ENCODE data around the gene ULBP2. TPM values are rescaled to one million over a fixed set of nuclear protein-coding genes. Genes with fewer than 3 reads are reported as not detected.
"Not testable (repeated sequence)": the region's sequence is repeated elsewhere in the genome, so short reads cannot be mapped to it uniquely, and the experiment has no call there.

Gene ULBP2
- total RNA-seq, 2 experiments from 2014 or later = 0.32 to 0.43 TPM

DNA sequence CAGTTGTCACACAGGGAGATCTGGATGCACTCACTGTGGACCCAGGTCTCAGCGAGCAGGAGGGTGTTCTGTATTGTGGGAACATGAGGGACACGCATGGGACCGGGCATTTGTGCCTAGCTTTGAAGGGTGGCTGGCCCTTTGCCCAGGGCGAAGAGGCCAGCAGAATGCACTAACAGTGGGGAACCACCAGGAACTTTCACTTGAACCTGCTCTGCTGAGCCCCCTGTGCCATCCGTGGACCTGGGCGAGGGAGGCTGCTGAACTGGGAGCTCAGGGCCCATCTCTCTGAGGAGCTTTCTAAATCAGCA lies 1.2 kb upstream of the ULBP2 start:
- no peak overlapping the region for H3K4me3 Mint-ChIP-seq
- peaks cover 25% of the 10 kb centered on the region for H3K4me1 Mint-ChIP-seq
- H3K27ac Mint-ChIP-seq = no peak overlapping the region
- intact Hi-C loops (cut with DNase I, micrococcal nuclease) = loop anchor here in 1 of 2 experiments (2.0 kb wide), 1 partner anchor 66 kb away; no protein-coding TSS in a partner anchor
- CTCF ChIA-PET = interaction anchor here (0.7 to 0.8 kb wide), 2 partner anchors 127 to 269 kb away, joined by 3 read pairs; no protein-coding TSS in a partner anchor
- DNase-seq (no peak), ATAC-seq (no peak)
- POLR2A ChIA-PET = no interaction called here
- no peaks in the 10 kb centered on the region for H3K36me3 Mint-ChIP-seq (ENCODE audit: low read depth)
- H3K9me3 Mint-ChIP-seq (ENCODE audit: low read depth) = no peaks in the 10 kb centered on the region
- peaks cover 59% of the 10 kb centered on the region for H3K27me3 Mint-ChIP-seq

DNA sequence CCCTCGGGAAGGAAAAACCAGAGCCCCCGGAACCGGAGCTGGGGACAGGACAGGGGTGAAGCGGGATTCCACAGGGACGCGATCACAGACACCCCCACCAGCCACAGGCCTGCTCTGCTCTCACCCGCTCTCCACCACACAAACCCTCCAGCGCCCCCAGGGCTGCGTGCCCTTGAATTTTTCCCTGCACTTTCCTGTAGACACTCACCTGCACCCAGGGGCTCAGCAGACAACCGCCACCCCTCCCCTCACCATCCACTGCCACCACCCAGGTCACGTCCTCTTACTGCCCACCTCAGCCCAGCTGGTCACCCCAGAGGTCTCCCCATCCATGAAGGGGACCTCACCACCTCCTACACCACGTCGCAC lies 631 bp downstream of the ULBP2 start:
- ChIA-PET POLR2A (no interaction called here), CTCF (no interaction called here)
- no peaks in the 10 kb centered on the region for H3K9me3 Mint-ChIP-seq (ENCODE audit: low read depth)
- intact Hi-C loops (cut with DNase I, micrococcal nuclease) = loop anchor here in 1 of 2 experiments (1.0 kb wide), 1 partner anchor 21 kb away; the partner anchor contains the start of gene ULBP1
- H3K27ac Mint-ChIP-seq = no peak overlapping the region
- DNase-seq (no peak), ATAC-seq (no peak)
- H3K36me3 Mint-ChIP-seq (ENCODE audit: low read depth) = no peaks in the 10 kb centered on the region
- H3K27me3 Mint-ChIP-seq = peaks cover 46% of the 10 kb centered on the region
- H3K4me3 Mint-ChIP-seq = peak overlapping the region; percentile 77
- H3K4me1 Mint-ChIP-seq = peaks cover 25% of the 10 kb centered on the region

DNA sequence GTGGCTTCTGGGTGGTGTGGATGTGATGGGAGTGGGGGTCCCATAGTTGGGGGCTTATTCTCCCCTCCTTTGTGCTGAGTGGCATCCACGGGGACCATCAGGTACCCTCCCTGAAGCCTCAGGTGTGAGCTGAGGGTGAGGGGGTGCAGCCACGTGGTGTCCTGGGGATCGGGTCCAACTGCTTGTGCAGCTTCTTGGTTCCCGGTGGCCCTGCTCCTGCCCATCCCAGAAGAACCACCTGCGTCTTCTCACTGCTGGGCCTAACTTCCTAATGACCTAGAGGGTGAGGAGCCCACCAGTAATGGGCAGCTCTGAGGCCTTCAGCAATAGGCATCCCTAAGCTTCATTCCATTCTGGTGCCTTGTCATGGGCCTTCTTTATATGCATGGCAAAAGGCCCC lies 1.5 kb downstream of the ULBP2 start:
- H3K27me3 Mint-ChIP-seq = peaks cover 40% of the 10 kb centered on the region
- POLR2A ChIA-PET; DNase-seq; ATAC-seq; H3K9me3 Mint-ChIP-seq (ENCODE audit: low read depth); H3K27ac Mint-ChIP-seq; CTCF ChIA-PET; H3K4me3 Mint-ChIP-seq; intact Hi-C loops (cut with DNase I, micrococcal nuclease); H3K36me3 Mint-ChIP-seq (ENCODE audit: low read depth): not testable (repeated sequence)
- peaks cover 23% of the 10 kb centered on the region for H3K4me1 Mint-ChIP-seq

DNA sequence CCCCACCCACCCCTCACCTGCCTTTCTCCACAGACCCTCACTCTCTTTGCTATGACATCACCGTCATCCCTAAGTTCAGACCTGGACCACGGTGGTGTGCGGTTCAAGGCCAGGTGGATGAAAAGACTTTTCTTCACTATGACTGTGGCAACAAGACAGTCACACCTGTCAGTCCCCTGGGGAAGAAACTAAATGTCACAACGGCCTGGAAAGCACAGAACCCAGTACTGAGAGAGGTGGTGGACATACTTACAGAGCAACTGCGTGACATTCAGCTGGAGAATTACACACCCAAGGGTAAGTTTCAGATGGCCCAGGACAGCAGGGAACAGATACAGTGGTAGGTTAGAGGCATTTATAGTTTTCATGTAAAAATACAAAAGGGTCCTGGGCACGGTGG lies 3.5 kb downstream of the ULBP2 start:
- POLR2A ChIA-PET = not testable (repeated sequence)

DNA sequence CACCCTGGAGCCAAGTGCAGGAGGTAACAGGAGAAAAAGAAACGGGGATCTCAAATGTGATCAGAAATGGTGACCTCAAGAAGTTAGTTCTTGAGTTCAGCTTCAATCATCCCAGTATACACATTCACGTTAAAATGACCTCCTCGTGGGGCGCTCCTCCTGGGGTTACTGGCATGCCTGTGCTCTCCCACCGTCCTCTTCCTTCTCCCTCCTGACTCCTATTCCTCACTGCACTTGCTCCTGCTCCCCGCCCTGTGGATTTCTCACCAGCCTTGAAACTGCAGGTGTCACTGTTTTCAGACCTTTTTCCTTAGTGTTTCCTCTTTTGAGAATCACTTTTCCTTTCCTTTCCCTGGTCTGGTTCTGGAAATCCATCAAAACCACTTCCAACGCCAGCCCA lies 4.8 kb downstream of the ULBP2 start:
- CTCF ChIA-PET = interaction anchor here (0.5 kb wide), 1 partner anchor 122 kb away, joined by 4 read pairs; the partner anchor contains the start of gene ULBP3
- POLR2A ChIA-PET; H3K36me3 Mint-ChIP-seq (ENCODE audit: low read depth); H3K9me3 Mint-ChIP-seq (ENCODE audit: low read depth); H3K4me3 Mint-ChIP-seq; H3K4me1 Mint-ChIP-seq; H3K27ac Mint-ChIP-seq; ATAC-seq; intact Hi-C loops (cut with DNase I, micrococcal nuclease); DNase-seq: not testable (repeated sequence)
- H3K27me3 Mint-ChIP-seq = peaks cover 38% of the 10 kb centered on the region

More for the DNA sequence above, 3.5 kb downstream of the ULBP2 start:
- DNase-seq; H3K27ac Mint-ChIP-seq; H3K4me1 Mint-ChIP-seq; H3K9me3 Mint-ChIP-seq (ENCODE audit: low read depth); CTCF ChIA-PET; ATAC-seq; intact Hi-C loops (cut with DNase I, micrococcal nuclease); H3K4me3 Mint-ChIP-seq; H3K36me3 Mint-ChIP-seq (ENCODE audit: low read depth): not testable (repeated sequence)
- H3K27me3 Mint-ChIP-seq = peaks cover 38% of the 10 kb centered on the region

DNA sequence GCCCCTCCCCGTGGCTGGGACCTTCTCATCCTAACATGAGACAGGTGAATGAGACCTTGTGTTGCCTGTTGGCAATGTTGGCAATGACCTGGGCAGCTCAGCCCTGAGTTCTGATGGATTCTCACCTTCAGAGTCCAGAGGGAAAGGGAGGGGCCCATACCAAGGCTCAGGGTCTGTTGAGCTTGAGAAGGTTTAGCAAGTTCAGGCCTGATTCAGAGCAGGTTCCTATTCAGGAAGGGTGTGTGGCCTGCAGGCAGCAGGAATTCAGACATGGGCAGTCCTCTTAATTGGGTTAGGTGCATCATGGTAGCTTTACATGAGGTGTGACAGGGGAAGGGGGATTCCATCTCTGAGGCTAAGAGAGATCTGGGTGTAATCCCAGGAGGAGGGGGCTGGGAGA lies 5.7 kb downstream of the ULBP2 start:
- DNase-seq, POLR2A ChIA-PET, CTCF ChIA-PET: not testable (repeated sequence)

DNA sequence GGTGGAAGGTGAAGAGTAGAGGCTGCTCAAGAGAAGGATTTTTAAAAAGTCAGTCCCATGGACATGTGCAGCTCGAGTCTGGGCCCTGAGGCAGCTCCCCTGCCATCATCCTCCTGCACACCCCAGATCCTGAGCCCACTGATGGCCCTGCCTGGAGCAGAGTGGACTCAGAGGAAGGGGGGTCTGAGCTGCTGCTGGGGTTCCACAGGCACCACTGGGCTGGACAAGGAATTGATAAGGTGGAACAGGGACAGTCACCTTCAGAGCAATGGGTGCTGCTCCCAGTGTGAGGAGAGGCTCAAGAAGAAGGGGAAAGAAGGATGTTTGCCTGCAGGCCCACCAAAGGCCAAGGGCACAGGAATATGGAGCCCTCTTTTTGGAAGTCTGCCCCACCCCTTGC lies 6.2 kb downstream of the ULBP2 start:
- Mint-ChIP-seq H3K9me3 (ENCODE audit: low read depth) (no peaks in the 10 kb centered on the region), H3K36me3 (ENCODE audit: low read depth) (no peaks in the 10 kb centered on the region), H3K4me1 (no peaks in the 10 kb centered on the region), H3K27me3 (peaks cover 43% of the 10 kb centered on the region), H3K4me3 (no peak overlapping the region), H3K27ac (no peak overlapping the region)
- intact Hi-C loops (cut with DNase I, micrococcal nuclease) = no loop called here
- ChIA-PET CTCF (no interaction called here), POLR2A (no interaction called here)
- DNase-seq (no peak), ATAC-seq (no peak)

More for the DNA sequence above, 5.7 kb downstream of the ULBP2 start:
- H3K36me3 Mint-ChIP-seq (ENCODE audit: low read depth); H3K9me3 Mint-ChIP-seq (ENCODE audit: low read depth); ATAC-seq; H3K4me3 Mint-ChIP-seq; intact Hi-C loops (cut with DNase I, micrococcal nuclease); H3K27ac Mint-ChIP-seq; H3K4me1 Mint-ChIP-seq: not testable (repeated sequence)
- peaks cover 44% of the 10 kb centered on the region for H3K27me3 Mint-ChIP-seq

DNA sequence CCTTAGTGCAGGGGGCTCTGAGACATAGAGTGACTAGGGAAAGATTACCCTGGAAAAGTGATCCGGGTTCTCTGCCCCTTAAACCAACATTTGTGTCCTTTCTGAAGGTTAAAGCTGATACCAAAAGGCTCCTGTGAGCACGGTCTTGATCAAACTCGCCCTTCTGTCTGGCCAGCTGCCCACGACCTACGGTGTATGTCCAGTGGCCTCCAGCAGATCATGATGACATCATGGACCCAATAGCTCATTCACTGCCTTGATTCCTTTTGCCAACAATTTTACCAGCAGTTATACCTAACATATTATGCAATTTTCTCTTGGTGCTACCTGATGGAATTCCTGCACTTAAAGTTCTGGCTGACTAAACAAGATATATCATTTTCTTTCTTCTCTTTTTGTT lies 6.8 kb downstream of the ULBP2 start:
- H3K27ac Mint-ChIP-seq = no peak overlapping the region
- no peak for DNase-seq
- H3K4me1 Mint-ChIP-seq = no peaks in the 10 kb centered on the region
- H3K4me3 Mint-ChIP-seq = no peak overlapping the region
- ChIA-PET POLR2A (no interaction called here), CTCF (interaction anchor here (0.6 to 1.8 kb wide), 2 partner anchors 40 to 68 kb away, joined by 3 to 7 read pairs; no protein-coding TSS in a partner anchor)
- no peak for ATAC-seq
- no peaks in the 10 kb centered on the region for H3K9me3 Mint-ChIP-seq (ENCODE audit: low read depth)
- no peaks in the 10 kb centered on the region for H3K36me3 Mint-ChIP-seq (ENCODE audit: low read depth)
- intact Hi-C loops (cut with DNase I, micrococcal nuclease) = no loop called here
- peaks cover 45% of the 10 kb centered on the region for H3K27me3 Mint-ChIP-seq

DNA sequence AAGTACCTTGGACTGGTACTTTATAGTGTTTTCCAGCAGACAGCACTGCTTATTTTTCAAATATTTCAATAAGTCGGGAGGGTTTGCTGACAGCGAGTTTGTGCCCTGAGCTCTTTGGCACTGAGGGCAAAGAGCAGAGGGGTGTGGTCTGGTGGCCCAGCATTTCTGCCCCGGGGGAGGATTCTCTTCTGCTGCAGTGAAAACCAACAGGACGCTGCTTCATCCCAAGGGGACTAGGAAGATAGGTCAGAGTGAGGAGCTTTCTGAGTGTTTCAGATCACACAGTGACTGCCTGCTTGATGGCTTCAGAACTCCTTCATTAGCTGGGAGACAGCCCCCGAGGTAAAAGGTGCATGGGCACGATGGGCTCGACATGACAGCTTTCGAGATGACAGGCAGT lies 8.6 kb downstream of the ULBP2 start:
- H3K4me3 Mint-ChIP-seq = no peak overlapping the region
- ATAC-seq = no peak
- H3K9me3 Mint-ChIP-seq (ENCODE audit: low read depth) = no peaks in the 10 kb centered on the region
- peaks cover 50% of the 10 kb centered on the region for H3K27me3 Mint-ChIP-seq
- peaks cover 5% of the 10 kb centered on the region for H3K4me1 Mint-ChIP-seq
- no peak for DNase-seq
- ChIA-PET POLR2A (no interaction called here), CTCF (interaction anchor here (1.2 kb wide), 1 partner anchor 110 kb away, joined by 3 read pairs; no protein-coding TSS in a partner anchor)
- intact Hi-C loops (cut with DNase I, micrococcal nuclease) = no loop called here
- no peak overlapping the region for H3K27ac Mint-ChIP-seq
- H3K36me3 Mint-ChIP-seq (ENCODE audit: low read depth) = no peaks in the 10 kb centered on the region

DNA sequence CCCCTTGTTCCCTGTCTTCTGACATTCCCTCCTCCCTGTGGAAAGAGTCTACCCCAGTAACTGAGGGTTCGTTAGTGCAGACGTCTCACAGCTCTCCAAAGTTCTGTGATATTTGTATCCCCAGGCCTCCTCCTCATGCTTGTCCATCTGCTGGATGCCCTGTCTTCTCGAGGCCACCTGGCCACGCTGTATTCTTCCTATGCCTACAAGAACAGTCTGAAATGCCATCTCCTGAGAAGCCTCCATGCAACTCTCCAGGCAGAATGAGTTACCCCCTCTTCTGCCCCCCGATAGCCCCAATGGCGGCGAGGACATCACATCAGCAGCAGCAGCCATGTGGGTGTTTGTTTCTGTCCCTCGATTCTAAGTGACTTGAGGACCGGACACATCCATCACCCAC lies 9.3 kb downstream of the ULBP2 start:
- intact Hi-C loops (cut with DNase I, micrococcal nuclease) = no loop called here
- ChIA-PET CTCF (interaction anchor here (1.9 kb wide), 1 partner anchor 66 kb away, joined by 7 read pairs; no protein-coding TSS in a partner anchor), POLR2A (no interaction called here)
- no peak for ATAC-seq
- Mint-ChIP-seq H3K4me3 (no peak overlapping the region), H3K27me3 (peaks cover 57% of the 10 kb centered on the region), H3K36me3 (ENCODE audit: low read depth) (no peaks in the 10 kb centered on the region), H3K9me3 (ENCODE audit: low read depth) (no peaks in the 10 kb centered on the region), H3K4me1 (peaks cover 5% of the 10 kb centered on the region), H3K27ac (no peak overlapping the region)
- no peak for DNase-seq

DNA sequence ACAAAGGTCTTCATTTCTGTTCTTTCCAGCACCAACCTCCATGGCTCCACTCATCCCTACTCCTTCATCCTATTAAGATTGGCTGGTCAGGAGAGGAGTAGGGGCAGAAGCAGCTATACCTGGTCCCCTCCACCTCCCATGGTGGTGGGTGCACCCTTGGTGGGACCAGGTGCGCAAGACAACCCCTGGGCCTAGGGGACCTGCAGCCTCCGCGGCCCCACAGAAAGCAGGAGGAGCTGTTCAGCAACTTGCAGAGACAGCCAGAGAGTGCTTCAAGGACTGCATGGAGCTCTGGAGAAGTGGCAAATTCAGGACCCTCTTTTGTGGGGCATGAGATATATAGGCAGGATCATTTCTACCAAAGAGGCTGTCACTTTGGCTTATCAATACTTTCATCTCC lies 9.8 kb downstream of the ULBP2 start:
- ChIA-PET POLR2A (no interaction called here), CTCF (interaction anchor here (0.8 to 1.9 kb wide), 3 partner anchors 66 to 123 kb away, joined by 3 to 7 read pairs (median 4); no protein-coding TSS in a partner anchor)
- intact Hi-C loops (cut with DNase I, micrococcal nuclease) = no loop called here
- Mint-ChIP-seq H3K27me3 (peaks cover 59% of the 10 kb centered on the region), H3K9me3 (ENCODE audit: low read depth) (no peaks in the 10 kb centered on the region), H3K27ac (no peak overlapping the region), H3K36me3 (ENCODE audit: low read depth) (no peaks in the 10 kb centered on the region), H3K4me3 (no peak overlapping the region), H3K4me1 (peaks cover 5% of the 10 kb centered on the region)
- DNase-seq = no peak
- ATAC-seq = no peak

DNA sequence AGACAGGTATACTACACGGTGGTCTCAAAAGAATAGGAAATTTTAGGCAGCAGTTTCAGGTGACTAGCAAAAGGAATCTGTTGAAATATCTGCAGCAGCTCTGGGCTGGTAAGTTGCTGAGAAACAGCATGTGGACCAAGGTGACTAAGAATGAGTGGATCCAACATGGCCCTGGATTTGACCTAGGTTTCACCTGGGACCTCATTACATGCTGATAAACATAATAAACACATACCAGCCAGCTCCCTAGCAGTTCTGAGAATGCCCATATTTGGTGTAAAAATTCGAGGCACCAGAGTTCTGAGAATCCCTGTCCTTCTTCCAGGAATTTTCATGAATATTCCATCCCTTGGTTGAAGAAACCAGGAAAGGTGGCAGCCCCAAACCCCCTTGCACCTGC lies 11.6 kb downstream of the ULBP2 start:
- H3K36me3 Mint-ChIP-seq (ENCODE audit: low read depth); intact Hi-C loops (cut with DNase I, micrococcal nuclease); H3K9me3 Mint-ChIP-seq (ENCODE audit: low read depth); POLR2A ChIA-PET; DNase-seq; H3K27ac Mint-ChIP-seq; ATAC-seq; H3K4me3 Mint-ChIP-seq; H3K4me1 Mint-ChIP-seq: not testable (repeated sequence)
- H3K27me3 Mint-ChIP-seq = peaks cover 65% of the 10 kb centered on the region
- CTCF ChIA-PET = interaction anchor here (1.4 kb wide), 1 partner anchor 8 kb away, joined by 4 read pairs; no protein-coding TSS in a partner anchor

Data from activated CD4-positive, alpha-beta T cell treated with anti-CD3 and anti-CD28 coated beads for 36 hours (primary cell).